B cell (primary cell): Measurements from ENCODE around the gene CBLN1. TPM values are rescaled to one million over a fixed set of nuclear protein-coding genes. Genes with fewer than 3 reads are reported as not detected.

Experiments
- ATAC-seq: fragments of 200-7000 bp; cut with Tn5 transposase; one replicate; pipeline ENCODE4 v1.10.0; 2021; ENCODE audit warnings: low read depth, mild to moderate bottlenecking, moderate number of reproducible peaks, moderate library complexity
- CTCF ChIA-PET: fragments of 350-600 bp; sonication (Branson Sonifier 250); formaldehyde crosslinking; loops from one replicate; lab custom pipeline; 2021; ENCODE audit warnings: antibody characterized with exemption, inconsistent platforms; lab: Charles Lee
- POLR2A ChIA-PET: fragments of 350-600 bp; sonication (Branson Sonifier 250); formaldehyde crosslinking; loops from one replicate; lab custom pipeline; 2021; ENCODE audit warnings: antibody characterized with exemption; lab: Charles Lee
- DNase-seq: peaks from one replicate; pipeline ENCODE4 v3.0.0; 2013
- H2AFZ ChIP-seq: 2 replicates; pipeline ENCODE4 v1.6.1; 2012; ENCODE audit warnings: mild to moderate bottlenecking, low read depth, low read length; ENCODE audit not compliant: insufficient read depth, poor library complexity, severe bottlenecking
- H3K27ac ChIP-seq, 2 donors: 1 replicate in 1 of 2; 2 replicates in 1 of 2; pipeline ENCODE4 v1.5.1; 2012 to 2013; ENCODE audit warnings: low read length in 2 of 2, mild to moderate bottlenecking in 2 of 2, moderate library complexity in 1 of 2
- H3K27me3 ChIP-seq, 4 experiments: fragments of 200-600 bp in 1 of 4; sonication (generic) in 1 of 4; replicated peaks in 1 of 4; 1 replicate in 2 of 4; 2 replicates in 2 of 4; pipeline versions ENCODE4 v1.6.1 to v1.7.0; 2013 to 2016; ENCODE audit warnings: low read length in 3 of 4, mild to moderate bottlenecking in 2 of 4, mixed read lengths in 1 of 4, moderate library complexity in 1 of 4; ENCODE audit not compliant: insufficient read depth in 4 of 4, control insufficient read depth in 3 of 4; ENCODE audit errors: control extremely low read depth in 1 of 4
- H3K36me3 ChIP-seq, 2 experiments: replicated peaks in 1 of 2; 1 replicate in 1 of 2; 2 replicates in 1 of 2; pipeline versions ENCODE4 v1.6.1 to v1.7.1; 2013; ENCODE audit warnings: low read length in 1 of 2; ENCODE audit not compliant: insufficient read depth in 2 of 2, control insufficient read depth in 1 of 2; ENCODE audit errors: control extremely low read depth in 1 of 2, extremely low read depth in 1 of 2
- H3K4me1 ChIP-seq, 2 donors: fragments of 200-600 bp in 1 of 2; sonication (generic) in 1 of 2; 1 replicate in 1 of 2; 2 replicates in 1 of 2; pipeline versions ENCODE4 v1.5.1 to v1.6.1; 2013 to 2017; ENCODE audit warnings: low read length in 2 of 2; ENCODE audit not compliant: control insufficient read depth in 2 of 2, insufficient read depth in 2 of 2
- H3K4me2 ChIP-seq: replicated peaks from 2 replicates; pipeline ENCODE3; 2012; ENCODE audit warnings: mild to moderate bottlenecking, low read depth, low read length; ENCODE audit not compliant: poor library complexity, severe bottlenecking
- H3K4me3 ChIP-seq, 5 experiments: fragments of 200-600 bp in 1 of 5; sonication (generic) in 1 of 5; 1 replicate in 3 of 5; 2 replicates in 2 of 5; pipeline versions ENCODE4 v1.5.1 to v1.7.0; 2011 to 2016; ENCODE audit warnings: low read length in 4 of 5, mild to moderate bottlenecking in 4 of 5, low read depth in 2 of 5, control low read depth in 1 of 5, moderate library complexity in 1 of 5; ENCODE audit not compliant: insufficient read depth in 1 of 5; ENCODE audit errors: control extremely low read depth in 1 of 5, extremely low read depth in 1 of 5
- H3K79me2 ChIP-seq: fragments of 200-600 bp; sonication (generic); one replicate; pipeline ENCODE4 v1.6.0; 2016; ENCODE audit warnings: low read length; ENCODE audit not compliant: control insufficient read depth, insufficient read depth
- H3K9ac ChIP-seq: fragments of 200-600 bp; sonication (generic); 2 replicates; pipeline ENCODE4 v1.6.1; 2017; ENCODE audit warnings: mild to moderate bottlenecking, low read length, moderate library complexity
- H3K9me3 ChIP-seq, 3 donors: one replicate each; pipeline versions ENCODE4 v1.6.1 to v1.7.1; 2013; ENCODE audit warnings: low read length in 2 of 3; ENCODE audit not compliant: control insufficient read depth in 2 of 3, insufficient read depth in 1 of 3; ENCODE audit errors: control extremely low read depth in 1 of 3
- H4K20me1 ChIP-seq: 2 replicates; pipeline ENCODE4 v1.6.0; 2012; ENCODE audit warnings: mild to moderate bottlenecking, low read length; ENCODE audit not compliant: insufficient read depth, control insufficient read depth, poor library complexity, severe bottlenecking
- H3K27ac Mint-ChIP-seq: one replicate; pipeline ENCODE4 v1.8.0; 2021; ENCODE audit warnings: mixed read lengths
- H3K27me3 Mint-ChIP-seq: one replicate; pipeline ENCODE4 v1.8.0; 2021; ENCODE audit warnings: mixed read lengths
- H3K4me1 Mint-ChIP-seq: one replicate; pipeline ENCODE4 v1.8.0; 2021; ENCODE audit warnings: mixed read lengths
- H3K4me3 Mint-ChIP-seq: one replicate; pipeline ENCODE4 v1.8.0; 2021; ENCODE audit warnings: mixed read lengths
- H3K9me3 Mint-ChIP-seq: one replicate; pipeline ENCODE4 v1.8.0; 2022; ENCODE audit warnings: mixed read lengths; ENCODE audit not compliant: insufficient read depth
- EZH2 ChIP-seq: IDR thresholded peaks from 2 replicates; pipeline ENCODE4 v1.6.1; 2012; ENCODE audit warnings: borderline replicate concordance, low read depth, mild to moderate bottlenecking, moderate library complexity, low read length; ENCODE audit not compliant: insufficient read depth, poor library complexity, severe bottlenecking
- WGBS: methylation state at CpG from one replicate; pipeline ENCODE4 v1.1.5; 2013; ENCODE audit warnings: missing lambda C conversion rate; ENCODE audit not compliant: insufficient coverage; 5-methylcytosine and 5-hydroxymethylcytosine counted together
- intact Hi-C: fragments of 100-400 bp; cut with micrococcal nuclease; formaldehyde crosslinking; loops from one replicate; pipeline ENCODE4 v1.10.0; 2022
- polyA plus RNA-seq: library from polyadenylated mRNA; depleted of rRNA; stranded (reverse); fragments of >200 nt; gene quantifications from 2 replicates; pipeline ENCODE4 v1.2.3, GENCODE V29; 2012
- total RNA-seq, 2 donors: library from RNA; stranded (reverse); fragments of 120-200 nt in 1 of 2; gene quantifications; 1 replicate in 1 of 2; 2 replicates in 1 of 2; pipeline versions ENCODE4 v1.2.3 to v1.2.4, GENCODE V29; 2013 to 2022
- TF ChIP-seq, protein P1 (sequence below): fragments of 200-600 bp; IDR thresholded peaks from one replicate; pipeline ENCODE4 v1.8.0; 2022; ENCODE audit warnings: antibody characterized with exemption, mild to moderate bottlenecking

Gene CBLN1
- total and polyA plus RNA-seq, 2 donors (not counting 1 experiment from before 2014, with no cell fraction given): not detected

DNA sequence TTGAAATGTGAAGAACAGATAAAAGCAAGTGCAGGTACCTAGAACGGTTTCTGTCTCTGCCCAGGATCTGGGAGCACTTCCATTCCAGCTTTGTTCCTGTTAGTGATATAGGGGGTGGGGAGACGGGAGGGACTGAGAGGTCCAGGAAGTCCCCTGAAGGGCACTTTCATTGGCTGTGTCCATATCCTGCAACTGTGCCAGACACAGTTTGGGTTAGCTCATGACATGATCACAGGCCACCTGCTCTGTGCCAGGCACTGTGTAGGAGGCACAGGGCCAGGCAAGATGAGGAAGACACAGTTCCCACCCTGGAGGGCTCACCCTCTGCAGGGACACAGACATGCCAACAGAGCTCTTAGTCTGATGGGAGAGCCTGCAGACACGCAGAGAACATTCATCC is 7.9 kb downstream of the CBLN1 start:
- Mint-ChIP-seq H3K4me1 (no peaks in the 10 kb centered on the region), H3K9me3 (no peaks in the 10 kb centered on the region), H3K4me3 (no peak overlapping the region), H3K27ac (no peak overlapping the region), H3K27me3 (peaks cover 58% of the 10 kb centered on the region)
- H3K9me3 ChIP-seq: peaks cover 0 to 11% (median 0%) of the 10 kb centered on the region in 3 donors
- H3K27me3 ChIP-seq: peaks cover 0 to 52% (median 20%) of the 10 kb centered on the region in 4 experiments
- ATAC-seq: no peak
- no peak overlapping the region for H2AFZ ChIP-seq
- intact Hi-C loops: no loop called here
- ChIA-PET CTCF (no interaction called here), POLR2A (no interaction called here)
- no peak overlapping the region for H3K9ac ChIP-seq
- no peak for TF ChIP-seq EZH2
- TF ChIP-seq, protein P1, sequence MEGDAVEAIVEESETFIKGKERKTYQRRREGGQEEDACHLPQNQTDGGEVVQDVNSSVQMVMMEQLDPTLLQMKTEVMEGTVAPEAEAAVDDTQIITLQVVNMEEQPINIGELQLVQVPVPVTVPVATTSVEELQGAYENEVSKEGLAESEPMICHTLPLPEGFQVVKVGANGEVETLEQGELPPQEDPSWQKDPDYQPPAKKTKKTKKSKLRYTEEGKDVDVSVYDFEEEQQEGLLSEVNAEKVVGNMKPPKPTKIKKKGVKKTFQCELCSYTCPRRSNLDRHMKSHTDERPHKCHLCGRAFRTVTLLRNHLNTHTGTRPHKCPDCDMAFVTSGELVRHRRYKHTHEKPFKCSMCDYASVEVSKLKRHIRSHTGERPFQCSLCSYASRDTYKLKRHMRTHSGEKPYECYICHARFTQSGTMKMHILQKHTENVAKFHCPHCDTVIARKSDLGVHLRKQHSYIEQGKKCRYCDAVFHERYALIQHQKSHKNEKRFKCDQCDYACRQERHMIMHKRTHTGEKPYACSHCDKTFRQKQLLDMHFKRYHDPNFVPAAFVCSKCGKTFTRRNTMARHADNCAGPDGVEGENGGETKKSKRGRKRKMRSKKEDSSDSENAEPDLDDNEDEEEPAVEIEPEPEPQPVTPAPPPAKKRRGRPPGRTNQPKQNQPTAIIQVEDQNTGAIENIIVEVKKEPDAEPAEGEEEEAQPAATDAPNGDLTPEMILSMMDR: no peak
- no peaks in the 10 kb centered on the region for H4K20me1 ChIP-seq
- no peaks in the 10 kb centered on the region for H3K4me1 ChIP-seq
- no peak for DNase-seq
- no peaks in the 10 kb centered on the region for H3K36me3 ChIP-seq
- no peak overlapping the region for H3K4me2 ChIP-seq
- no peaks in the 10 kb centered on the region for H3K79me2 ChIP-seq
- H3K27ac ChIP-seq: no peak overlapping the region
- WGBS: 40% methylated on average over 3 of the region's 3 CpGs
- no peak overlapping the region for H3K4me3 ChIP-seq

DNA sequence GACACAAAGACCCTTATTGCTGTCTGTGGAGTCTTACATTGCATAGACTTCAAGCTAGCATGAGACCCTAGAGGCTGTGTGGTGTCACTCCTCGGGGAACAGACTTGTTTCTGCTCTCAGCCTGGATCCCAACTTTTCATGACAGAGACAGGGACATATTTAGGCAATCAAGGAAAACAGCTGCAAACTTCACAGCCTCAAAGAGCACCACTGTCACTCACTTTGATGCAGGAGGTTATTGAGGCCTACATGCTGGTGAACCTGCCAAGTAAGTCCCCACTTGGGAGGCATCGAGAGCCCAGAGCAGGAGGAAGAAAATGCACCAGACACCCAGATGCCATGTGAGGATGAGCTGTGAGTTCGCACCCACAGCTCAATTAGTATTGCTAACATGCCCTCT is 10.3 kb downstream of the CBLN1 start:
- H3K27ac Mint-ChIP-seq: no peak overlapping the region
- H3K4me3 Mint-ChIP-seq: no peak overlapping the region
- Histone ChIP-seq H3K36me3 (no peaks in the 10 kb centered on the region), H3K4me2 (no peak overlapping the region), H3K4me1 (no peaks in the 10 kb centered on the region), H3K9ac (no peak overlapping the region), H4K20me1 (no peaks in the 10 kb centered on the region), H3K27ac (no peak overlapping the region), H2AFZ (no peak overlapping the region), H3K9me3 (peaks cover 0 to 5% (median 0%) of the 10 kb centered on the region in 3 donors), H3K4me3 (no peak overlapping the region), H3K27me3 (peaks cover 0 to 29% (median 13%) of the 10 kb centered on the region in 4 experiments), H3K79me2 (no peaks in the 10 kb centered on the region)
- intact Hi-C loops: no loop called here
- POLR2A ChIA-PET: no interaction called here
- DNase-seq (no peak), ATAC-seq (no peak)
- H3K4me1 Mint-ChIP-seq: no peaks in the 10 kb centered on the region
- 44% methylated on average over 1 of the region's 3 CpGs for WGBS
- peaks cover 43% of the 10 kb centered on the region for H3K27me3 Mint-ChIP-seq
- TF ChIP-seq, protein P1: no peak
- TF ChIP-seq EZH2: no peak
- H3K9me3 Mint-ChIP-seq: no peaks in the 10 kb centered on the region
- CTCF ChIA-PET: no interaction called here
